Measurements from ENCODE around the gene SH3BP5L.

The SH3BP5L gene

DNA sequence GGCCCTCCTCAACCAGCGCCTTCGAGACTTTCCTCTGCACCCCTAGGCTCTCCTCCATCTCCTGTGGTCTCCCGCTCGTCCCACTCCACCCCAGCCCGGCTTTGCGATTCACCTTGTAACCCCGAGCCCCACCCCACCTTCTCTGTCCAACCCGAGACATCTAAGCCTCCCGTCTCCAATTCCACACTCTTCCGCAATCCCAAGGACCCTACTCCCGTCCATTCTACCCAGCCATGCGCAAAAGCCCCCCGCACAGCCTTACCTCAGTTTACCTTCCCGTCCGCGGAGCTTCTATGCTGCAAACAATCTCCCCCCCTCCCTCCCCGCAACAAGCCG lies 174 bp downstream of the SH3BP5L start:
- Histone ChIP-seq H3K9ac (ENCODE audit: low read length in 2 of 2) (peak overlapping the region; percentile 95 to 97), H3K4me1 (ENCODE audit: control insufficient read depth, insufficient read depth, low read length) (peaks cover 54% of the 10 kb centered on the region), H3K36me3 (ENCODE audit: control insufficient read depth in 2 of 2, insufficient read depth in 2 of 2, low read length in 2 of 2) (peaks cover 5 to 16% of the 10 kb centered on the region in 2 donors)

DNA sequence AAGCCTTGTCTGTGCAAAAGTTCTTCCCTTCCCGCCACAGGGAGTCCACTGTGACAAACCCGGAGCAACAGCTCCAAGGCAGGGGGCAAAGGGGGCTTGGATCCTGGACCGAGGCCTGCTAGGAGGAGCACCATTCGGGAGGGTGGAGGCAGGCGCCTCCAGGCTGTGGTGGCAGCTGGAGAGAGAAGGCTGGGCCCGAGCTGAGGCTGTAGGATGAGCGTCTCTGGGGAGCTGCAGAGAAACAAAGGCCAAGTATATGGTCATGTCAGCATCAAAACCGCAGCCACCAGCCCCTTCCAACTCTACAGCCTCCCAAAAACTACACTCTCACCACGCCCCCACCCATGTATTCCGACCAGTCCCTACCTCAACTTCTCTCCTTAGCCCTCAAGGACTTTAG lies 579 bp downstream of the SH3BP5L start:
- Histone ChIP-seq H3K27ac (ENCODE audit: low read length) (peak overlapping the region; percentile 95), H3K4me3 (ENCODE audit: low read length in 2 of 2) (peak overlapping the region; percentile 96 to 97), H3K4me1 (ENCODE audit: control insufficient read depth, insufficient read depth, low read length) (peaks cover 57% of the 10 kb centered on the region), H3K9me3 (ENCODE audit: control insufficient read depth in 2 of 2, low read length in 2 of 2) (no peaks in the 10 kb centered on the region), H3K27me3 (ENCODE audit: control insufficient read depth in 1 of 2, insufficient read depth in 2 of 2, low read length in 2 of 2) (no peaks in the 10 kb centered on the region), H3K9ac (ENCODE audit: low read length in 2 of 2) (peak overlapping the region; percentile 95 to 97), H3K36me3 (ENCODE audit: control insufficient read depth in 2 of 2, insufficient read depth in 2 of 2, low read length in 2 of 2) (peaks cover 6 to 20% of the 10 kb centered on the region in 2 donors)

More for the DNA sequence above, 174 bp downstream of the SH3BP5L start:
- Histone ChIP-seq H3K27me3 (ENCODE audit: control insufficient read depth in 1 of 2, insufficient read depth in 2 of 2, low read length in 2 of 2) (no peaks in the 10 kb centered on the region), H3K9me3 (ENCODE audit: control insufficient read depth in 2 of 2, low read length in 2 of 2) (no peaks in the 10 kb centered on the region), H3K4me3 (ENCODE audit: low read length in 2 of 2) (peak overlapping the region; percentile 96 to 97), H3K27ac (ENCODE audit: low read length) (peak overlapping the region; percentile 95)

DNA sequence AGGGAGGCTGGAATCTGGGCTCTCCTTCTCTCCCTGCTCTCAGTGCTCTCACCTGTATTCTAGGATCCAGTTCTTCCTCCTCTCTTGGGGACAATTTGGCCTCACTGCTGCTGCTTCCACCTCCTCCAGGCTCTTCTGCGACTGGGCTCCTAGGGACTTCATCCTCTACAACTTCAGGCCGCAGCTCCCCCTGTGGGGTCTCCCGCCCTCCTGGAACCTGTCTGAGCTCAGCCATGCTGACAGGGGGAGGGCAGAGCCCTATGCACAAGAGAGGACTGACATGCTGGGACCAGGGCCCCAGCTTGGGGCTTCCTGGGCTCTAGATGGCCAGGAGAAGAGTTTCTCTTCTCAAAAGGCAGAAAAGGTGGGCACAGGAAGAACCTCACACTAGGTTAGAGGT lies 1.0 kb downstream of the SH3BP5L start:
- Histone ChIP-seq H3K36me3 (ENCODE audit: control insufficient read depth in 2 of 2, insufficient read depth in 2 of 2, low read length in 2 of 2) (peaks cover 8 to 22% of the 10 kb centered on the region in 2 donors), H3K27ac (ENCODE audit: low read length) (no peak overlapping the region), H3K4me3 (ENCODE audit: low read length in 2 of 2) (peak overlapping the region; percentile 96 to 97), H3K27me3 (ENCODE audit: control insufficient read depth in 1 of 2, insufficient read depth in 2 of 2, low read length in 2 of 2) (no peaks in the 10 kb centered on the region), H3K4me1 (ENCODE audit: control insufficient read depth, insufficient read depth, low read length) (peaks cover 59% of the 10 kb centered on the region), H3K9me3 (ENCODE audit: control insufficient read depth in 2 of 2, low read length in 2 of 2) (no peaks in the 10 kb centered on the region), H3K9ac (ENCODE audit: low read length in 2 of 2) (peak overlapping the region; percentile 95 to 97)

DNA sequence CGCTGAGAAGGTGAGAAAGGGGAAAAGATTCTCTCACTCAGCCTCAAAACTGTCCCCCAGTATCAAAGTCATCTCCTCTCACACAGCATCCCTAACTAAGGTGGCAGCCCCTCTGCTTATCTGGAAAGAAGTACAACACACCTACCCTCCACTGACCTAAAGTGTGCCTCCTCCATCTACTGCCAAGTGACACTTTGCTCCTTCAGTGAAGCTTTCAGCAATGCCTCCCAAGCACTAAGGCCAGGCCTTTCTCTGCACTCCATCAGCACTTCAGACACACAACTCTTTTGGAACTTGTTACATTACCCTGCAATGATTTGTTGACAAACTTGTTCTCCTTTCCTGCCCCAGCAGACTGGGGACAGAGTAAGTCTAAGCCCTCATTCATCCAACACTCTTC lies 1.4 kb downstream of the SH3BP5L start:
- Histone ChIP-seq H3K36me3 (ENCODE audit: control insufficient read depth in 2 of 2, insufficient read depth in 2 of 2, low read length in 2 of 2) (peaks cover 8 to 22% of the 10 kb centered on the region in 2 donors), H3K4me1 (ENCODE audit: control insufficient read depth, insufficient read depth, low read length) (peaks cover 59% of the 10 kb centered on the region), H3K27ac (ENCODE audit: low read length) (no peak overlapping the region), H3K4me3 (ENCODE audit: low read length in 2 of 2) (peak overlapping the region; percentile 96 to 97), H3K27me3 (ENCODE audit: control insufficient read depth in 1 of 2, insufficient read depth in 2 of 2, low read length in 2 of 2) (no peaks in the 10 kb centered on the region), H3K9ac (ENCODE audit: low read length in 2 of 2) (peak overlapping the region; percentile 51 to 95), H3K9me3 (ENCODE audit: control insufficient read depth in 2 of 2, low read length in 2 of 2) (no peaks in the 10 kb centered on the region)

DNA sequence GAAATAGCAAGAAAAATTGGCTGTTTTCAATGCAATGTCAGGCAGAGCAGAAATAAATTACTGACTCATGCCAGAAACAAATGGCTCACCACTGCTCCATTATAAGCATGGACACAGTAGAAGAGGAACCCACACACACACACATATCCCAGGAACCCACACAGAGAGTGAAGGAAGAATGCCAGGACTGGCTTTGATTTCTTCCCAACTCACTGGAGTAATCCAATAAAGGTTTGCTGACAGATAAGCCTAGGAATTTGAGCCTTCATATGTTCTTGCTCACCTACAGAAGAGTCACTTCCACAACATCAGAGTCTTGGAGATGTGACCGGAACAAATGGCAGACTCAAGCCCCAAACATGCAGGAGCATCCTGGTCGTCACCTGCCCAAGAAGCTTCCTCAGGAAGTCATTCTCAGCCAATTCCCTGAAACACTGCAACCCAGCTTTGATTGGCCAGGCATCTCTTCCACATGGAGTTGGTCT lies 2.2 kb downstream of the SH3BP5L start:
- H3K9ac ChIP-seq (ENCODE audit: low read length in 2 of 2): peak overlapping the region in 1 of 2 donors; percentile 36
- H3K9me3 ChIP-seq (ENCODE audit: control insufficient read depth in 2 of 2, low read length in 2 of 2): no peaks in the 10 kb centered on the region
- H3K27me3 ChIP-seq (ENCODE audit: control insufficient read depth in 1 of 2, insufficient read depth in 2 of 2, low read length in 2 of 2): no peaks in the 10 kb centered on the region
- no peak overlapping the region for H3K27ac ChIP-seq (ENCODE audit: low read length)
- H3K4me1 ChIP-seq (ENCODE audit: control insufficient read depth, insufficient read depth, low read length): peaks cover 64% of the 10 kb centered on the region
- H3K36me3 ChIP-seq (ENCODE audit: control insufficient read depth in 2 of 2, insufficient read depth in 2 of 2, low read length in 2 of 2): peaks cover 8 to 22% of the 10 kb centered on the region in 2 donors
- H3K4me3 ChIP-seq (ENCODE audit: low read length in 2 of 2): peak overlapping the region; percentile 33 to 96

DNA sequence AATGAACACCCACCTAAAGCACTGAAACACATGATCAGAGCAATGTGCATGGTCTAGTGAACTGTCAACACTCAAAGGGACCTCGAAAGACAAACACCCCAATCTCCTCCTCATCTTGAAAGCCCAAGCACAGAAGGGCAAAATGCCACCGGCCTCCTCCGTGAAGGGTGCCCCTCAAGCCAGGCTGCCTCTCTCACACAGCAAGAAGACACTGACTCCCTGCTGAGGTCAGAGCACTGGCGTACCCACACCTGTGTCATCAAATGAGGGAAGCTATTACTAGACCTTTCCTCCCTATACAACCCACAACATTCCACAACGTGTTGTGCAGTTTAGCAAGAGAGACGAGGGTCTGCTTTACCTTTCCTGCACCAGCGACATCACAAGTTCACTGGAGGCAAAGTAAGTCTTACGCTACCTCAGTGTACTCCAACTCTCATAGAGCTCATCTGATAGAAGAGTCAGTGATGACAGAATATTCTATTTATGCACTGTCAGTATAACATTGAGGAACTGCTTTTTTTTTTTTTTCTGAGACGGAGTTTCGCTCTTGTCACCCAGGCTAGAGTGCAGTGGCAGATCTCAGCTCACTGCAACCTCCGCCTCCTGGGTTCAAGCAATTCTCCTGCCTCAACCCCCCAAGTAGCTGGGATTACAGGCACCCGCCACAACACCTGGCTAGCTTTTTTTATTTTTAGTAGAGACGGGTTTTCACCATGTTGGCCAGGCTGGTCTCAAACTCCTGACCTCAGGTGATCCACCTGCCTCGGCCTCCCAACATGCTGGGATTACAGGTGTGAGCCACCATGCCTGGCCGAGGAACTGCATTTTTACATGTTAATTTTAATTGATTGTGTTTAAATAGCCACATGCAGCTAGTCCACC lies 3.3 kb downstream of the SH3BP5L start:
- Histone ChIP-seq H3K4me1 (ENCODE audit: control insufficient read depth, insufficient read depth, low read length) (peaks cover 64% of the 10 kb centered on the region), H3K36me3 (ENCODE audit: control insufficient read depth in 2 of 2, insufficient read depth in 2 of 2, low read length in 2 of 2) (peaks cover 8 to 22% of the 10 kb centered on the region in 2 donors), H3K9ac (ENCODE audit: low read length in 2 of 2) (no peak overlapping the region), H3K9me3 (ENCODE audit: control insufficient read depth in 2 of 2, low read length in 2 of 2) (no peaks in the 10 kb centered on the region), H3K4me3 (ENCODE audit: low read length in 2 of 2) (peak overlapping the region in 1 of 2 donors; percentile 49), H3K27me3 (ENCODE audit: control insufficient read depth in 1 of 2, insufficient read depth in 2 of 2, low read length in 2 of 2) (no peaks in the 10 kb centered on the region), H3K27ac (ENCODE audit: low read length) (no peak overlapping the region)

DNA sequence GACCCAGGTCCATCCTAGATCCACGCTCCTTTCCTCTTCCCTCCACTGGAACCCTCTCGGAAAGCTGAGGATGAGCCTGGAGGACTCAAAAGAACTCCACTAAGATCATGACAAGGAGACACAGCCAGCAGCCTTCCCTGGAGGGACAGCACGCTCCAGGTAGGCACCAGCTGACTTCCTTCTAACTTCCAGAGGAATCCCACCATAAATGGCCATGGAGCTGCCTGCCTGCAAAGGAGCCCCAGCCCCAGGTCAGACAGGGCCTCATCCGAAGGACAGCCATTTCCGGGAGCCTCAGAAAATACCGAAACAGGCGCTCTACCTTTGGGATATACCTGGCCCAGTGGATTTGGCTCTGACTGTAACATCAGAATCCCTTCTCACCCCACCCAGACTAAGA lies 4.1 kb downstream of the SH3BP5L start:
- no peak overlapping the region for H3K4me3 ChIP-seq (ENCODE audit: low read length in 2 of 2)
- peaks cover 58% of the 10 kb centered on the region for H3K4me1 ChIP-seq (ENCODE audit: control insufficient read depth, insufficient read depth, low read length)
- peak overlapping the region in 1 of 2 donors; percentile 36 for H3K9ac ChIP-seq (ENCODE audit: low read length in 2 of 2)
- H3K27ac ChIP-seq (ENCODE audit: low read length): peak overlapping the region; percentile 31
- no peaks in the 10 kb centered on the region for H3K9me3 ChIP-seq (ENCODE audit: control insufficient read depth in 2 of 2, low read length in 2 of 2)
- no peaks in the 10 kb centered on the region for H3K27me3 ChIP-seq (ENCODE audit: control insufficient read depth in 1 of 2, insufficient read depth in 2 of 2, low read length in 2 of 2)
- peaks cover 8 to 26% of the 10 kb centered on the region in 2 donors for H3K36me3 ChIP-seq (ENCODE audit: control insufficient read depth in 2 of 2, insufficient read depth in 2 of 2, low read length in 2 of 2)

DNA sequence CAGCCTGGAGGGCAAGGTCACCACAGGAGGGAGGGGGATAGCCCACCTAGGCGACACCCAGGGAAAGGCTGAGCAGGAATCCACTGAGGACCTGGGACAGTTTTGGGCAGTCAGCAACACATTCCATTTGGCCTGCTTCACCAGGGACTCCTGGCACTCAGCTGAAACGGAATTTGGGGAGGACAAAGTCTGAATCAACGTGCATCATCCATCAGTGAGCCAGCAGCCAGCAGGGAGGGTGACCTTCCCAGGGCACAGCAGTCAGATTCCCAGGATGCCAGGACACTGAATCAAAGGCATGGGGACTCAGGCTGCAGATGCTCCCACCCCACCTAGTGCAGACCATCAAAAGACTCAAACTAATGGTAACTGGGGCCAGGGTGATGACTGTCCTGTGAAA lies 4.6 kb downstream of the SH3BP5L start:
- Histone ChIP-seq H3K4me1 (ENCODE audit: control insufficient read depth, insufficient read depth, low read length) (peaks cover 55% of the 10 kb centered on the region), H3K27ac (ENCODE audit: low read length) (no peak overlapping the region), H3K4me3 (ENCODE audit: low read length in 2 of 2) (no peak overlapping the region), H3K36me3 (ENCODE audit: control insufficient read depth in 2 of 2, insufficient read depth in 2 of 2, low read length in 2 of 2) (peaks cover 13 to 30% of the 10 kb centered on the region in 2 donors), H3K9ac (ENCODE audit: low read length in 2 of 2) (no peak overlapping the region), H3K27me3 (ENCODE audit: control insufficient read depth in 1 of 2, insufficient read depth in 2 of 2, low read length in 2 of 2) (no peaks in the 10 kb centered on the region), H3K9me3 (ENCODE audit: control insufficient read depth in 2 of 2, low read length in 2 of 2) (no peaks in the 10 kb centered on the region)

DNA sequence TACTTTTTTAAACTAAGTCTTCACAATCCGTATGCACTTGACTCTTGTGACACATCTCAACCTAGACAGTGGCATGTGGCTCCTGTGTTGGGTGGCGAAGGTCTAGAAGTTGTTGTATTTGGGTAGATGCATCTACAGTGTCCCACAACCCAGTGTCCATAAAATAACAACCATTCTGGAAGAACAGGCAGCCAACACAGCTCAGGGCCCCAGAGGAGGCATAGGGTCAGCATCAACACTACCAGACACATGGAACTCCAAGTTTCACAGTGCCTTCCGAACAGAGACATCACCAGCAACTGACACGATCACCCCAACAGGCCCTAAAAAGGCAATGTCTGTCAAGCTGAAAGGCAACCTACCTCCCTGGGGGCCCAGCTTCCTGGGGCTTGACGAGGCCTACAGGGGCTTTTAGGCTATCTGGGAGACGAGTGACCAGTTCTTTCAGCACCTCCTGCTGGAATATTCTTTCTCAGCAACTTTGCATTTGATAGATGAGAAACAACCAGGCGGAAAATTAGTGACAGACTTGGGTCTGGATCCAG lies 5.6 kb downstream of the SH3BP5L start:
- H3K4me1 ChIP-seq (ENCODE audit: control insufficient read depth, insufficient read depth, low read length): peaks cover 53% of the 10 kb centered on the region
- no peaks in the 10 kb centered on the region for H3K9me3 ChIP-seq (ENCODE audit: control insufficient read depth in 2 of 2, low read length in 2 of 2)
- H3K36me3 ChIP-seq (ENCODE audit: control insufficient read depth in 2 of 2, insufficient read depth in 2 of 2, low read length in 2 of 2): peaks cover 22 to 38% of the 10 kb centered on the region in 2 donors
- H3K9ac ChIP-seq (ENCODE audit: low read length in 2 of 2): no peak overlapping the region
- H3K27ac ChIP-seq (ENCODE audit: low read length): no peak overlapping the region
- H3K4me3 ChIP-seq (ENCODE audit: low read length in 2 of 2): no peak overlapping the region
- no peaks in the 10 kb centered on the region for H3K27me3 ChIP-seq (ENCODE audit: control insufficient read depth in 1 of 2, insufficient read depth in 2 of 2, low read length in 2 of 2)

DNA sequence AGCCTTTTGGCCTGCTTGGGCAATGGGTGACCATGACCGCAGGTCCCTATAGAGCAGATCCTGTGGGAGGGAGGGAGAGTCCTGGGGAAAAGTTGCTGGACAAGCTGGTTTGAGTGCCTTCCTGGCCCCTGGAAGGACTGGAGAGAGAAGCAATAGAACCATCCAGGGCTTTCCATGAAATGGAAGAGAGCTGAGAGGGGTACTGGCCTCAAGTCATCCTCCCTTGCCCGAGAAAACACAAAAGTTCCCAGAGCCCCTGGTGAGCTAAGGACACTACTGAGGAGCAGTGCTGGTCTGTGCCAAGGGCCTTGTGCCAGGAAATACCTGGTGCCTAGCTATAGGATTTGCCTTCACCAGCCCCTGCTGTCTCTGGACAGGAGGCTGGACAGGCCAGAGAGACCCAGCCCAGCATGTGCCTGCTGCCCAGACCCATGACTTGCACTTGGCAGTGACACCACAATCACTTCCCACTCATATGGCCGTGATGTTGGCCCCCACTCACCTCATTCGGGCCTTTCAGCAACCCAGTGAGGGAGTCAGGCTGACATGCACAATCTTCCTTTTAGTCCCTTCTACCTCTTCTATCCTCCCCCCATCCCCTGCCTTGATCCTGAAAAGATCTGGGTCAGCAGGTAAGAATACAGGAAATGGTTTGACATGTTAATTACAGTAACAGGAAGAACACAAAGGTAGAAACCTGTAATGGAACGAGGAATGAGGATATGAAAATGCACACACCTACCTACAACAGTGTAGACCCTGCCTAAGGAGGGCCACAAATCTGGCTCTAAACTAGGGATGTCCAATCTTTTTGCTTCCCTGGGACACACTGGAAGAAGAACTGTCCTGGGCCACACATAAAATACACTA lies 7.0 kb downstream of the SH3BP5L start:
- peaks cover 39% of the 10 kb centered on the region for H3K4me1 ChIP-seq (ENCODE audit: control insufficient read depth, insufficient read depth, low read length)
- no peak overlapping the region for H3K4me3 ChIP-seq (ENCODE audit: low read length in 2 of 2)
- H3K27me3 ChIP-seq (ENCODE audit: control insufficient read depth in 1 of 2, insufficient read depth in 2 of 2, low read length in 2 of 2): no peaks in the 10 kb centered on the region
- no peak overlapping the region for H3K27ac ChIP-seq (ENCODE audit: low read length)
- H3K9me3 ChIP-seq (ENCODE audit: control insufficient read depth in 2 of 2, low read length in 2 of 2): no peaks in the 10 kb centered on the region
- peaks cover 33 to 45% of the 10 kb centered on the region in 2 donors for H3K36me3 ChIP-seq (ENCODE audit: control insufficient read depth in 2 of 2, insufficient read depth in 2 of 2, low read length in 2 of 2)
- peak overlapping the region in 1 of 2 donors; percentile 21 for H3K9ac ChIP-seq (ENCODE audit: low read length in 2 of 2)
